Fibroblast of skin of right biceps (primary cell): ENCODE data around the gene AGAP4.
"Not testable (repeated sequence)": the region's sequence is repeated elsewhere in the genome, so short reads cannot be mapped to it uniquely, and the experiment has no call there.

ENCODE experiments used
- DNase-seq: peaks from one replicate; pipeline ENCODE4 v3.0.0-alpha.2; 2013

Gene AGAP4

DNA sequence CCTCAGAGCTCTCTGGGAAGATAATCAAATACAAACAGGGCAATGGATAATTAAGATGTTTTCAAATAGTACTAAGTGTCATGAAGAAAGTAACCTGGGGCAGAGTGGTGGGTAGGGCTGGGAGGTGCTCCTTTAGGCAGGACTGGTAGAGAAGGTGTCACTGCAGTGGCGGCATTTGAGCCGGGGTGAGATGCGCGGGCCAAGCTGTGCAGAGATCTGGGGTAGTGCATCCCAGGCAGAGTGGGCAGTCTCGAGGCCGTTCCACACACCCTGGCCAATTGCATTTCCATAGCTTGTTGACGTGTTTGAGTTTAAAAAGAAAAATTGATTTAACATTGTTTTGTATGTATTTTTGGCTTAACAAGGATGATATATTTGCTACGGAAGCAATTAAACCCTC lies 57.3 kb downstream of the AGAP4 start:
- DNase-seq: not testable (repeated sequence)

DNA sequence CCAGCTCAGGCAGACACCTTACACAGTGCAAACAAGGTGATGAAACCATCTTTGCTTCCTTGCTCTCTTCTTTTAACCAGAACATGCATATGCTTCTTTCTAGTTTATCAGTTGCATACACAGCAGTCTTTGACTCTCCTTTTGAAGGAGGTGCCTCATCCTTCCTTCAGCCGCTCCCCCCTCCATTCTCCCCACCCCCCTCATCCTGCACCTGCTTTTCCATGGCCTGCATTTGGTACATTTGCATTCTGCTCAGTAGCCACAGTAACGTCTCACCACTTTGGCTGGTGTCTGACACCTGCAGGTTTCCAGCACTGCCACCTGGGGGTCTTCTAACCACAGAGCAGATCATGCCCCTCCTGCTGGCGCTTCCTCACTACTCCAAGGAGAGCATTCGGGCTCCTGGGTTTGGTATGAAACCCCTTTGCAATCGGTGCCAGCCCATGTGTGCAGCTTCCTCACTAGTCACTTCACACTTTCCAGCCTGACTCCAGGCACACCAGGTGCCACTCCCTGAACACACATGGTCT lies 60.0 kb downstream of the AGAP4 start:
- not testable (repeated sequence) for DNase-seq

DNA sequence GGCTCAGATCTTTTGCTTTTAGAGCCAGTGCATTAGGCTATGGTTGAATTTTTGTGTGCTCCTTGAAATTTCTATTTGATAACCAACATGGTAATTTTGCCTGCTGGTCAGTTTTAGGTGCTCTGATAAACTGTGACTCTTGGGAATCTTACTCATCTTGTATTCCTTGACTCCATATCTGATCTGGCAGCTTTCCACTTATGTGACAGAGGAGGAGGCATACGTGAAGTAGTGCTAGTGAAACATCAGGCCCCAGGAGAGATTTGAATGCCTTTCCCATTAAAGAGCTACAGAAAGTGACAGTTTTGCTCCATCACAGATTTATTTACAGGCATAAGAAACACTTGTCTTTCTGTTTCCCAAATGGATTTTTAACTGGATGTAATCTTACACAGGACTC lies 61.1 kb downstream of the AGAP4 start:
- not testable (repeated sequence) for DNase-seq
